HEK293T (cell line): Measurements from ENCODE around the gene NAALADL2.
"Not testable (repeated sequence)": the region's sequence is repeated elsewhere in the genome, so short reads cannot be mapped to it uniquely, and the experiment has no call there.

Experiments used
- ELF4 ChIP-seq: fragments of 450-650 bp; IDR thresholded peaks from 2 replicates; pipeline ENCODE4 v1.6.1; 2017; ENCODE audit warnings: antibody characterized with exemption
- FOXA1 ChIP-seq: fragments of 450-650 bp; IDR thresholded peaks from 2 replicates; pipeline ENCODE4 v1.6.1; 2016; ENCODE audit warnings: mild to moderate bottlenecking
- FOXK2 ChIP-seq: fragments of 450-650 bp; IDR thresholded peaks from 2 replicates; pipeline ENCODE4 v1.6.1; 2016; ENCODE audit warnings: mild to moderate bottlenecking
- FOXM1 ChIP-seq: fragments of 450-650 bp; IDR thresholded peaks from 2 replicates; pipeline ENCODE4 v1.6.1; 2017; ENCODE audit warnings: mild to moderate bottlenecking, borderline replicate concordance
- SP1 ChIP-seq: fragments of 450-650 bp; IDR thresholded peaks from 2 replicates; pipeline ENCODE4 v1.6.1; 2017
- TF ChIP-seq, protein P1 (sequence below): fragments of 450-650 bp; IDR thresholded peaks from 2 replicates; pipeline ENCODE4 v1.6.1; 2016

GRCh38 chr3:175825016-175825580, 966.0 kb downstream of the NAALADL2 start:
- not testable (repeated sequence) for TF ChIP-seq FOXM1, SP1, FOXA1, FOXK2, ELF4
- TF ChIP-seq, protein P1, sequence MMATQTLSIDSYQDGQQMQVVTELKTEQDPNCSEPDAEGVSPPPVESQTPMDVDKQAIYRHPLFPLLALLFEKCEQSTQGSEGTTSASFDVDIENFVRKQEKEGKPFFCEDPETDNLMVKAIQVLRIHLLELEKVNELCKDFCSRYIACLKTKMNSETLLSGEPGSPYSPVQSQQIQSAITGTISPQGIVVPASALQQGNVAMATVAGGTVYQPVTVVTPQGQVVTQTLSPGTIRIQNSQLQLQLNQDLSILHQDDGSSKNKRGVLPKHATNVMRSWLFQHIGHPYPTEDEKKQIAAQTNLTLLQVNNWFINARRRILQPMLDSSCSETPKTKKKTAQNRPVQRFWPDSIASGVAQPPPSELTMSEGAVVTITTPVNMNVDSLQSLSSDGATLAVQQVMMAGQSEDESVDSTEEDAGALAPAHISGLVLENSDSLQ: not testable (repeated sequence)
